NB4 (cell line): ENCODE data around the gene MPG.

Experiments used
- CTCF ChIP-seq: IDR thresholded peaks from one replicate; pipeline ENCODE4 v1.5.1; 2012; ENCODE audit warnings: low read depth, low read length
- MYC ChIP-seq: IDR thresholded peaks from 2 replicates; pipeline ENCODE4 v1.6.1; 2011; ENCODE audit warnings: low read depth, low read length
- POLR2A ChIP-seq: IDR thresholded peaks from 2 replicates; pipeline ENCODE4 v1.6.1; 2011; ENCODE audit warnings: mild to moderate bottlenecking; ENCODE audit not compliant: insufficient read length; ENCODE audit errors: extremely low read depth
- TF ChIP-seq, protein P1 (sequence below): IDR thresholded peaks from 2 replicates; pipeline ENCODE4 v1.6.1; 2011; ENCODE audit warnings: low read depth, low read length

DNA sequence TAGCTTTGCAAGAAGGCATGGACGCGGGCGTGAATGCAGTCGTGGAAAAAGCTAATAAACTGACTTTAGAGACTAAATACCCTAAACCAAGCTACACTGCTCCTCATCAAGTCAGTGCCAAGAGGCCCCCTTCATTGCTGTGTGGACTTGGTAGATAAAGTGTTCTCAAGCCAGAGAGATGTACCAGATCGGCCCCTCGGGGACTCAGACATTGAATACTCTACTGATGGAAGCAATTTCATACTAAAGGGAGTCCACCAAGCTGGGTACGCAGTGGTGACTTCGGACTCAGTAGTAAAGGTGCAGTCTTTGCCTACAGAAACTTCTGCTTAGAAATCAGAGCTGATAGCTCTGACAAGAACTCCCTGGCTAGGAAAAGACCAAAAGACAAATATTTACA, 33.4 kb upstream of the MPG start:
- no peak for TF ChIP-seq CTCF
- no peak for TF ChIP-seq POLR2A
- TF ChIP-seq, protein P1, sequence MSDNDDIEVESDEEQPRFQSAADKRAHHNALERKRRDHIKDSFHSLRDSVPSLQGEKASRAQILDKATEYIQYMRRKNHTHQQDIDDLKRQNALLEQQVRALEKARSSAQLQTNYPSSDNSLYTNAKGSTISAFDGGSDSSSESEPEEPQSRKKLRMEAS: no peak
- TF ChIP-seq MYC: no peak
